DOHH2 (cell line): ENCODE results near the gene GPX4.

Experiments
- H3F3A ChIP-seq: fragments of 200-600 bp; sonication (generic), shearing (Covaris generic); 2 replicates; pipeline ENCODE4 v1.6.0; 2016; ENCODE audit warnings: antibody characterized with exemption, mild to moderate bottlenecking; ENCODE audit not compliant: control insufficient read depth, insufficient read depth
- H3K27ac ChIP-seq: fragments of 200-600 bp; sonication (generic); 2 replicates; pipeline ENCODE4 v1.5.1; 2014; ENCODE audit warnings: low read depth, mild to moderate bottlenecking, low read length, moderate library complexity
- H3K27me3 ChIP-seq: fragments of 200-600 bp; sonication (generic); 2 replicates; pipeline ENCODE4 v1.6.1; 2014; ENCODE audit warnings: mild to moderate bottlenecking, low read length, mixed read lengths; ENCODE audit not compliant: control insufficient read depth
- H3K36me3 ChIP-seq: fragments of 200-600 bp; sonication (generic); 2 replicates; pipeline ENCODE4 v1.6.1; 2014; ENCODE audit warnings: mild to moderate bottlenecking, low read length, moderate library complexity, mixed read lengths; ENCODE audit not compliant: control insufficient read depth
- H3K4me1 ChIP-seq: fragments of 200-600 bp; sonication (generic); 2 replicates; pipeline ENCODE4 v1.6.1; 2014; ENCODE audit warnings: mild to moderate bottlenecking, low read length, mixed read lengths; ENCODE audit not compliant: control insufficient read depth
- H3K4me2 ChIP-seq: fragments of 200-600 bp; sonication (generic); 2 replicates; pipeline ENCODE4 v1.6.0; 2014; ENCODE audit warnings: mild to moderate bottlenecking, low read length, moderate library complexity
- H3K4me3 ChIP-seq: fragments of 200-600 bp; sonication (generic); 2 replicates; pipeline ENCODE4 v1.5.1; 2014; ENCODE audit warnings: mild to moderate bottlenecking, low read length, mixed read lengths
- H3K79me2 ChIP-seq: fragments of 200-600 bp; sonication (generic); 2 replicates; pipeline ENCODE4 v1.6.1; 2014; ENCODE audit warnings: mild to moderate bottlenecking, low read length, mixed read lengths; ENCODE audit not compliant: control insufficient read depth
- H3K9me2 ChIP-seq: fragments of 200-600 bp; sonication (generic); replicated peaks from 2 replicates; pipeline ENCODE4 v1.6.1; 2014; ENCODE audit warnings: mild to moderate bottlenecking, low read length, mixed read lengths; ENCODE audit not compliant: control insufficient read depth
- H3K9me3 ChIP-seq: fragments of 200-600 bp; sonication (generic); 2 replicates; pipeline ENCODE4 v1.6.1; 2014; ENCODE audit warnings: antibody characterized with exemption, low read length, mixed read lengths; ENCODE audit not compliant: control insufficient read depth, insufficient read depth
- H4K20me1 ChIP-seq: fragments of 200-600 bp; sonication (generic); 2 replicates; pipeline ENCODE4 v1.6.0; 2014; ENCODE audit warnings: low read depth, mild to moderate bottlenecking, antibody characterized with exemption, low read length, moderate library complexity; ENCODE audit not compliant: control insufficient read depth, insufficient read depth
- EZH2phosphoT487 ChIP-seq: fragments of 200-600 bp; sonication (generic); IDR thresholded peaks from 2 replicates; pipeline ENCODE4 v1.6.1; 2017; ENCODE audit warnings: borderline replicate concordance, mild to moderate bottlenecking, antibody characterized with exemption, low read length, moderate library complexity, mixed read lengths
- TF ChIP-seq, protein P1 (sequence below): fragments of 200-600 bp; sonication (generic); IDR thresholded peaks from one replicate; pipeline ENCODE4 v1.5.1; 2014; ENCODE audit warnings: antibody characterized with exemption, mild to moderate bottlenecking, low read depth, low read length; ENCODE audit not compliant: poor library complexity, severe bottlenecking

Gene GPX4

DNA sequence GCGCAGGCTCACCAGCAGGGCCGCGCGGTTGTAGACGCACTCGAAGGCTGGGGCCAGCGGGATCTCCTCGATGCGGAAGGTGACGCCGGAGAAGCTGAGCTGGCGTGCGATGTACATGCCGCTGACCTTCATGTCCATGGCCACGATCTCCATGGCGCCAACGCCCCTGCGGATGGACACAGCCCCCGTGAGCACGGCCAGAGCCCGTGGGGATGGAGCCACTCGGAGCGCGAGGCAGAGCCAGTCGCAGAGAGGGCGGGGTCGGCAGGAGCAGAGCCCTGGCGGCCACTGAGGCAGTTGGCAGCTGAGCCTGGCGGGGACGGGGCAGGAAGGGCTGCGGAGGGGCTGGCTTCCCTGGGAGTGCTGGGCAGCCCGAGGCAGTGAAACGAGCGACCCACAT is 15.2 kb downstream of the GPX4 start:
- Histone ChIP-seq H3K36me3 (peaks cover 19% of the 10 kb centered on the region), H4K20me1 (no peaks in the 10 kb centered on the region), H3F3A (no peaks in the 10 kb centered on the region), H3K9me2 (no peaks in the 10 kb centered on the region), H3K27me3 (no peaks in the 10 kb centered on the region), H3K4me1 (no peaks in the 10 kb centered on the region), H3K4me3 (no peak overlapping the region), H3K27ac (no peak overlapping the region), H3K4me2 (no peak overlapping the region), H3K9me3 (no peaks in the 10 kb centered on the region), H3K79me2 (no peaks in the 10 kb centered on the region)
- TF ChIP-seq, protein P1, sequence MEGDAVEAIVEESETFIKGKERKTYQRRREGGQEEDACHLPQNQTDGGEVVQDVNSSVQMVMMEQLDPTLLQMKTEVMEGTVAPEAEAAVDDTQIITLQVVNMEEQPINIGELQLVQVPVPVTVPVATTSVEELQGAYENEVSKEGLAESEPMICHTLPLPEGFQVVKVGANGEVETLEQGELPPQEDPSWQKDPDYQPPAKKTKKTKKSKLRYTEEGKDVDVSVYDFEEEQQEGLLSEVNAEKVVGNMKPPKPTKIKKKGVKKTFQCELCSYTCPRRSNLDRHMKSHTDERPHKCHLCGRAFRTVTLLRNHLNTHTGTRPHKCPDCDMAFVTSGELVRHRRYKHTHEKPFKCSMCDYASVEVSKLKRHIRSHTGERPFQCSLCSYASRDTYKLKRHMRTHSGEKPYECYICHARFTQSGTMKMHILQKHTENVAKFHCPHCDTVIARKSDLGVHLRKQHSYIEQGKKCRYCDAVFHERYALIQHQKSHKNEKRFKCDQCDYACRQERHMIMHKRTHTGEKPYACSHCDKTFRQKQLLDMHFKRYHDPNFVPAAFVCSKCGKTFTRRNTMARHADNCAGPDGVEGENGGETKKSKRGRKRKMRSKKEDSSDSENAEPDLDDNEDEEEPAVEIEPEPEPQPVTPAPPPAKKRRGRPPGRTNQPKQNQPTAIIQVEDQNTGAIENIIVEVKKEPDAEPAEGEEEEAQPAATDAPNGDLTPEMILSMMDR = no peak
- no peak for TF ChIP-seq EZH2phosphoT487

DNA sequence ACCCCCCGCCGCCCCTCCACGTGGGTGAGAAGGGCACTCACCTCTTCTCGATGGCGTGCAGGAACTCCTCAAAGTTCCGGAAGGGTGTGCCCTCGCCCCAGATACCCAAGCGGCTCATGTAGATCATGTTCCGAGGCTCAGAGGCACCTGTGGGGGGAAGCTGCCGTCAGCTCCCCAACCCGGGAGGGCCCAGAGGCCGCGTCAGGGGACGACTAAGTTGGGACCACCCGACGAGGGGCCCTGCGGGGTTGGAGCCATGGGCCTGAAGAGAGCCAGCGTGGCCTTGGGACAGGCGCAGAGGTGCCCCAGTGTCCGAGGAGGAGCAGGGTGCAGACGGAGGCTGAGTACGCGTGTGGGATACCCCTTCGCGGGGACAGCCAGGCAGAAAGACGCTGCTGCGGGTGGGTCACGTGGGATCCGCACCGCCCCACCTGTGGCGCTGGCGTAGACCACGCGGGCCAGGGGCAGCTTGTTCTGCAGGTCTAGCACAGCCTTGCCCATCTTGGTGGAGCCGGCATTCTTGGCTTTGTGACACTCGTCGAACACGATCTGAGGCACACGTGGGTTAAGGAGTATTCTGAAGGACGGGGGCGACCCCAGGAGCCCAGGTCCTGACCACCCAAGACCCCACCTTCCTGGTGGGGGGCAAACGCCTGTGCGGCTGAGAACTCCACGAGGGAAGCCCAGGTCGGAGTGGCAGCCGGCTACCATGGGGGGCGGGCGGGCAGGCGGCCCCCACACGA is 15.9 kb downstream of the GPX4 start:
- no peaks in the 10 kb centered on the region for H3K4me1 ChIP-seq
- no peak overlapping the region for H3K4me3 ChIP-seq
- H3K9me3 ChIP-seq = no peaks in the 10 kb centered on the region
- H3K27ac ChIP-seq = no peak overlapping the region
- H3K36me3 ChIP-seq = peaks cover 21% of the 10 kb centered on the region
- no peak for TF ChIP-seq EZH2phosphoT487
- no peak overlapping the region for H3K4me2 ChIP-seq
- H3K79me2 ChIP-seq = no peaks in the 10 kb centered on the region
- H3K9me2 ChIP-seq = no peaks in the 10 kb centered on the region
- no peaks in the 10 kb centered on the region for H3K27me3 ChIP-seq
- H4K20me1 ChIP-seq = no peaks in the 10 kb centered on the region
- no peaks in the 10 kb centered on the region for H3F3A ChIP-seq

DNA sequence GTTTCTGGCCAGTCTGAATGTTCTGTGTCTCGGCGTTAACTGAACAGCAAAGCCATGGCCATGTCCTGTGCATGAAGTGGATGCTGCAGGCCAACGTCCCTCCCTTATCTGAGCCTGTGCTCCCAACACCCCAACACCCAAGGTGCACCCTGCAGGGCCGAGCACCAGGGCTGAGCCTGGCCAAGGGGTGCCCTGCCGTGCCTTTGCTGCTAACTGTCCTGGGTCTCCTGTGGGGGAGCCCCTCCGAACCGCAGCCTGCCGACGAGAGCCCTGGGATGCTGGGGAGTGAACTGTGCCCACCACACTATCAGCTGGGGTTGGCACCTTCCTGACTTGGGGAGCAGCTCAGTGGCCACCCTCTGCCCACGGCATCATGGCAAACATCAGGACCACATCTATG is 17.6 kb downstream of the GPX4 start:
- Histone ChIP-seq H3K36me3 (peaks cover 22% of the 10 kb centered on the region), H3K79me2 (no peaks in the 10 kb centered on the region), H4K20me1 (no peaks in the 10 kb centered on the region), H3K9me3 (no peaks in the 10 kb centered on the region), H3K27ac (no peak overlapping the region), H3K4me3 (no peak overlapping the region), H3F3A (no peaks in the 10 kb centered on the region), H3K9me2 (no peaks in the 10 kb centered on the region), H3K27me3 (no peaks in the 10 kb centered on the region), H3K4me2 (no peak overlapping the region), H3K4me1 (no peaks in the 10 kb centered on the region)
- no peak for TF ChIP-seq EZH2phosphoT487
- TF ChIP-seq, protein P1 = no peak

DNA sequence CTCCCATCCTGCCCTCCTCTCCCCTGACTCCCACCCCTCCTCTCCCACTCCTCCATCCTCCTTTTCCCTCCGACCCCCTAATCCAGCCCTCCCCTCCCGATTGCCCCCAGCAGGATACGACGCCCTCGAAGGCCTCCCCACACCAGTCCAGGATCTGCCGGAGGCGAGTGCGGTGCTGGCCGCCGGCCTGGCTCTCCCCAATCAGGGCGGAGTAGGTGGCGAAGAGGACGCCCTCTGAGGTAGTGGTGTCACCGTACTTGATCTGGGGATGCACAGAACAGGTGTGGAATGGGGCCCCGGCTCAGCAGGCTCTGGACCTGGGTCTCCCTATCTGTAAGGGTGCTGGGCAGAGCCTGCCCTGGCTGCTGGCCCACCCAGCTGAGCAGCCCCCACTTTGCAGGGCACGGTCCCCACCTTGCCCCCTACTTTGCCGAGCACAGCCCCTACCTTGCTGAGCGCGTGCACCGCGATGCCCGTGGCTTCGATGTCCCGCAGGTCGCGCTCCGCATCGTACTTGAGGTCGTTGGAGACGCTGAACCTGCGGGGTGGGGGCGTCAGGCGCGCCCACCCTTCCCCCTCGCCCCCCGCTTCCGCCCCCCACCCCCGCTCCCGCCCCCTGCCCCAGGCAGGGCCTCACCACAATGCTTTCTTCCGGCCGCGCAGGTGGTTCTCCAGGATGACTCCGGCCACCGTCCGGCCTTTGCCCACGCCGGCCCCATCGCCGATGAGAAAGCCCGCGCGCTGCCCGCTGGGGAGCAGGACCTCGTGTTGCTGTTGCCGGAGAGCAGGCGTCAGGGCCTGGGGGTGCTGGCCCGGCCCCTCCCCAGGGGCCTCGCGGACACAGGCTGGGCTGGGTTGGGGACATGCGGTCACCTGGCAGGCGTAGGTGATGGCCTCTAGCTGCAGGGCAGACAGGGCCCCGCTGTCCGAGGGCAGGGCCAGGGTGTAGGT is 18.5 kb downstream of the GPX4 start:
- H3K9me2 ChIP-seq = no peaks in the 10 kb centered on the region

More for the DNA sequence above, 18.5 kb downstream of the GPX4 start:
- Histone ChIP-seq H3K4me1 (no peaks in the 10 kb centered on the region), H3K9me3 (no peaks in the 10 kb centered on the region), H3K4me2 (no peak overlapping the region), H3K27me3 (no peaks in the 10 kb centered on the region), H3F3A (no peaks in the 10 kb centered on the region), H4K20me1 (no peaks in the 10 kb centered on the region), H3K4me3 (no peak overlapping the region), H3K27ac (no peak overlapping the region), H3K36me3 (peaks cover 24% of the 10 kb centered on the region), H3K79me2 (no peaks in the 10 kb centered on the region)
- TF ChIP-seq, protein P1 = no peak
- no peak for TF ChIP-seq EZH2phosphoT487
